Measurements from ENCODE around the gene SREBF1. TPM values are rescaled to one million over a fixed set of nuclear protein-coding genes. Genes with fewer than 3 reads are reported as not detected.

Gene SREBF1
- total and polyA plus RNA-seq, 10 of the 15 experiments (the other 5 are each of a cell fraction or from before 2014, with no cell fraction given): 1.4 to 84.6 (median 20.4) TPM

DNA sequence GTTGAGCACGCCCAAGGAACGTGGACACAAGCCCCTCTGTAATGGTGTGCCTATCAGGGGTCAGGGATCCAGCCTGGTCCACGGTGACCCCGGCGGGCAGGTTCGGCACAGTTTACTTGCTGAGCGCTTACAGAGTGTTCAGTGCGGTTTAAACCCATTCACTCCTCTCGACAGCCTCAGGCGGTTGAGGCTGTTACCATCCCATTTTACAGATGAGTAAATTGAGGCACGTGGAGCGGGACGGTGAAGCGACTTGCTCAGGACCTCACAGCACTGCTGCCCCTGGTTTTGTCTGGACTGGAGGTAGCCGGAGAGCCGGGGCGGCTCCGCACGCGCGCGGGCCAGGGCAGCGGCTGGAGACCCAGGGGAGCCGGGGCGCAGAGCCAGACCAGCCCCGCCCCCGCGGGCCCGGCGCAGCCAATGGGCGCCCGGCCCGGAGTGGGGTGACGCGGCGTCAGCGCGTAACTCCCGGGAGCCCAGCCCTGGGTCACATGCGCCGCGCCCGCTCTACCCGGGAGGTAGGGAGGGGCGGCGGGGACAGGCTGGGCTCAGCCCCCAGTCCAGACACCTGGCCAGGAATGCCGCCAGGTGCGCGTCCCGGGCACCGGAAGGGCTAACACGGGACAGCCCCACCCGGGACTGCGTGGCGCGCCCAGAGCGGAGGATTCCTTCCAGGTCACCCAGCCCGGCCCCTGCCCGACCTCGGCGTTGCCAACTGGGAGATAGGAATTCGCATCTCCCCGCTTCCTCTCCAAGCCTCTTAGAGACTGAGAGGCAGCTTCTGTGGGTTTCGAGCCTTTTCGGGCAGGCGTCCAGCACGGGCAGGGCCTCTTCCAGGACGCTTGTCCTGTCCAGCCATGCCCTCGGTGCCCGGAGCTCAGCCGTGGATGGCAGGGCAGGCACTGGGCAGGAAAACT lies 3.3 kb upstream of the SREBF1 start (continued):
- TF ChIP-seq, protein P1, sequence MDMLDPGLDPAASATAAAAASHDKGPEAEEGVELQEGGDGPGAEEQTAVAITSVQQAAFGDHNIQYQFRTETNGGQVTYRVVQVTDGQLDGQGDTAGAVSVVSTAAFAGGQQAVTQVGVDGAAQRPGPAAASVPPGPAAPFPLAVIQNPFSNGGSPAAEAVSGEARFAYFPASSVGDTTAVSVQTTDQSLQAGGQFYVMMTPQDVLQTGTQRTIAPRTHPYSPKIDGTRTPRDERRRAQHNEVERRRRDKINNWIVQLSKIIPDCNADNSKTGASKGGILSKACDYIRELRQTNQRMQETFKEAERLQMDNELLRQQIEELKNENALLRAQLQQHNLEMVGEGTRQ (IDR thresholded peaks at IDR 0.05; ENCODE audit: borderline replicate concordance, low read depth, low read length): peak; percentile 53
- TF ChIP-seq, protein P2, sequence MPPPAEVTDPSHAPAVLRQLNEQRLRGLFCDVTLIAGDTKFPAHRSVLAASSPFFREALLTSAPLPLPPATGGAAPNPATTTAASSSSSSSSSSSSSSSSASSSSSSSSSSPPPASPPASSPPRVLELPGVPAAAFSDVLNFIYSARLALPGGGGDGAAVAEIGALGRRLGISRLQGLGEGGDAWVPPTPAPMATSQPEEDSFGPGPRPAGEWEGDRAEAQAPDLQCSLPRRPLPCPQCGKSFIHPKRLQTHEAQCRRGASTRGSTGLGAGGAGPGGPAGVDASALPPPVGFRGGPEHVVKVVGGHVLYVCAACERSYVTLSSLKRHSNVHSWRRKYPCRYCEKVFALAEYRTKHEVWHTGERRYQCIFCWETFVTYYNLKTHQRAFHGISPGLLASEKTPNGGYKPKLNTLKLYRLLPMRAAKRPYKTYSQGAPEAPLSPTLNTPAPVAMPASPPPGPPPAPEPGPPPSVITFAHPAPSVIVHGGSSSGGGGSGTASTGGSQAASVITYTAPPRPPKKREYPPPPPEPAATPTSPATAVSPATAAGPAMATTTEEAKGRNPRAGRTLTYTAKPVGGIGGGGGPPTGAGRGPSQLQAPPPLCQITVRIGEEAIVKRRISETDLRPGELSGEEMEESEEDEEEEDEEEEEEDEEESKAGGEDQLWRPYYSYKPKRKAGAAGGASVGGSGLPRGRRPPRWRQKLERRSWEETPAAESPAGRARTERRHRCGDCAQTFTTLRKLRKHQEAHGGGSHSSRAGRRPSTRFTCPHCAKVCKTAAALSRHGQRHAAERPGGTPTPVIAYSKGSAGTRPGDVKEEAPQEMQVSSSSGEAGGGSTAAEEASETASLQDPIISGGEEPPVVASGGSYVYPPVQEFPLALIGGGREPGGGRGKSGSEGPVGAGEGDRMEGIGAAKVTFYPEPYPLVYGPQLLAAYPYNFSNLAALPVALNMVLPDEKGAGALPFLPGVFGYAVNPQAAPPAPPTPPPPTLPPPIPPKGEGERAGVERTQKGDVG (CRISPR knock-in tag; IDR thresholded peaks at IDR 0.05): no peak
- TF ChIP-seq POLR2A (IDR thresholded peaks at IDR 0.05; ENCODE audit: low read depth, low read length): peak; percentile 92
- no peak for TF ChIP-seq CBX5 (IDR thresholded peaks at IDR 0.05; ENCODE audit: low read depth)
- peak; percentile 51 for TF ChIP-seq MEF2B (IDR thresholded peaks at IDR 0.05; ENCODE audit: partially characterized antibody, poor library complexity, severe bottlenecking)
- no peak for TF ChIP-seq TCF7 (IDR thresholded peaks at IDR 0.05; ENCODE audit: borderline replicate concordance)
- no peak for TF ChIP-seq JUND (IDR thresholded peaks at IDR 0.05; ENCODE audit: low read depth, low read length)
- TF ChIP-seq KDM1A (IDR thresholded peaks at IDR 0.05; ENCODE audit: borderline replicate concordance): no peak
- no peak for TF ChIP-seq ATF7 (IDR thresholded peaks at IDR 0.05; ENCODE audit: low read depth)
- no peak for TF ChIP-seq POLR2AphosphoS2 (IDR thresholded peaks at IDR 0.05; ENCODE audit: low read depth, low read length)
- peak; percentile 82 for TF ChIP-seq SREBF2 (IDR thresholded peaks at IDR 0.05; ENCODE audit: low read length)
- TF ChIP-seq HCFC1 (IDR thresholded peaks at IDR 0.05; ENCODE audit: low read length): no peak
- TF ChIP-seq CBFB (IDR thresholded peaks at IDR 0.05; ENCODE audit: low read depth): no peak
- TF ChIP-seq, protein P3, sequence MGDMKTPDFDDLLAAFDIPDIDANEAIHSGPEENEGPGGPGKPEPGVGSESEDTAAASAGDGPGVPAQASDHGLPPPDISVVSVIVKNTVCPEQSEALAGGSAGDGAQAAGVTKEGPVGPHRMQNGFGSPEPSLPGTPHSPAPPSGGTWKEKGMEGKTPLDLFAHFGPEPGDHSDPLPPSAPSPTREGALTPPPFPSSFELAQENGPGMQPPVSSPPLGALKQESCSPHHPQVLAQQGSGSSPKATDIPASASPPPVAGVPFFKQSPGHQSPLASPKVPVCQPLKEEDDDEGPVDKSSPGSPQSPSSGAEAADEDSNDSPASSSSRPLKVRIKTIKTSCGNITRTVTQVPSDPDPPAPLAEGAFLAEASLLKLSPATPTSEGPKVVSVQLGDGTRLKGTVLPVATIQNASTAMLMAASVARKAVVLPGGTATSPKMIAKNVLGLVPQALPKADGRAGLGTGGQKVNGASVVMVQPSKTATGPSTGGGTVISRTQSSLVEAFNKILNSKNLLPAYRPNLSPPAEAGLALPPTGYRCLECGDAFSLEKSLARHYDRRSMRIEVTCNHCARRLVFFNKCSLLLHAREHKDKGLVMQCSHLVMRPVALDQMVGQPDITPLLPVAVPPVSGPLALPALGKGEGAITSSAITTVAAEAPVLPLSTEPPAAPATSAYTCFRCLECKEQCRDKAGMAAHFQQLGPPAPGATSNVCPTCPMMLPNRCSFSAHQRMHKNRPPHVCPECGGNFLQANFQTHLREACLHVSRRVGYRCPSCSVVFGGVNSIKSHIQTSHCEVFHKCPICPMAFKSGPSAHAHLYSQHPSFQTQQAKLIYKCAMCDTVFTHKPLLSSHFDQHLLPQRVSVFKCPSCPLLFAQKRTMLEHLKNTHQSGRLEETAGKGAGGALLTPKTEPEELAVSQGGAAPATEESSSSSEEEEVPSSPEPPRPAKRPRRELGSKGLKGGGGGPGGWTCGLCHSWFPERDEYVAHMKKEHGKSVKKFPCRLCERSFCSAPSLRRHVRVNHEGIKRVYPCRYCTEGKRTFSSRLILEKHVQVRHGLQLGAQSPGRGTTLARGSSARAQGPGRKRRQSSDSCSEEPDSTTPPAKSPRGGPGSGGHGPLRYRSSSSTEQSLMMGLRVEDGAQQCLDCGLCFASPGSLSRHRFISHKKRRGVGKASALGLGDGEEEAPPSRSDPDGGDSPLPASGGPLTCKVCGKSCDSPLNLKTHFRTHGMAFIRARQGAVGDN (IDR thresholded peaks at IDR 0.05): peak; percentile 92
- peak; percentile 63; the same call in 2 of the 3 replicates for TF ChIP-seq POU2F2 (IDR thresholded peaks at IDR 0.05; ENCODE audit: borderline replicate concordance, low read depth, low read length)
- TF ChIP-seq, protein P4, sequence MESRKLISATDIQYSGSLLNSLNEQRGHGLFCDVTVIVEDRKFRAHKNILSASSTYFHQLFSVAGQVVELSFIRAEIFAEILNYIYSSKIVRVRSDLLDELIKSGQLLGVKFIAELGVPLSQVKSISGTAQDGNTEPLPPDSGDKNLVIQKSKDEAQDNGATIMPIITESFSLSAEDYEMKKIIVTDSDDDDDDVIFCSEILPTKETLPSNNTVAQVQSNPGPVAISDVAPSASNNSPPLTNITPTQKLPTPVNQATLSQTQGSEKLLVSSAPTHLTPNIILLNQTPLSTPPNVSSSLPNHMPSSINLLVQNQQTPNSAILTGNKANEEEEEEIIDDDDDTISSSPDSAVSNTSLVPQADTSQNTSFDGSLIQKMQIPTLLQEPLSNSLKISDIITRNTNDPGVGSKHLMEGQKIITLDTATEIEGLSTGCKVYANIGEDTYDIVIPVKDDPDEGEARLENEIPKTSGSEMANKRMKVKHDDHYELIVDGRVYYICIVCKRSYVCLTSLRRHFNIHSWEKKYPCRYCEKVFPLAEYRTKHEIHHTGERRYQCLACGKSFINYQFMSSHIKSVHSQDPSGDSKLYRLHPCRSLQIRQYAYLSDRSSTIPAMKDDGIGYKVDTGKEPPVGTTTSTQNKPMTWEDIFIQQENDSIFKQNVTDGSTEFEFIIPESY (IDR thresholded peaks at IDR 0.05): no peak
- TF ChIP-seq TAF1 (IDR thresholded peaks at IDR 0.05; ENCODE audit: borderline replicate concordance, low read depth, low read length): peak; percentile 77; the same call in 1 of the 2 replicates
- TF ChIP-seq KLF5 (IDR thresholded peaks at IDR 0.05; ENCODE audit: partially characterized antibody): peak; percentile 46
- TF ChIP-seq, protein P5, sequence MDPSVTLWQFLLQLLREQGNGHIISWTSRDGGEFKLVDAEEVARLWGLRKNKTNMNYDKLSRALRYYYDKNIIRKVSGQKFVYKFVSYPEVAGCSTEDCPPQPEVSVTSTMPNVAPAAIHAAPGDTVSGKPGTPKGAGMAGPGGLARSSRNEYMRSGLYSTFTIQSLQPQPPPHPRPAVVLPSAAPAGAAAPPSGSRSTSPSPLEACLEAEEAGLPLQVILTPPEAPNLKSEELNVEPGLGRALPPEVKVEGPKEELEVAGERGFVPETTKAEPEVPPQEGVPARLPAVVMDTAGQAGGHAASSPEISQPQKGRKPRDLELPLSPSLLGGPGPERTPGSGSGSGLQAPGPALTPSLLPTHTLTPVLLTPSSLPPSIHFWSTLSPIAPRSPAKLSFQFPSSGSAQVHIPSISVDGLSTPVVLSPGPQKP (IDR thresholded peaks at IDR 0.05; ENCODE audit: low read depth, low read length): no peak

Data from GM12878 (cell line).